CD8-positive, alpha-beta memory T cell (primary cell): ENCODE data around the gene NFE2L3. TPM values are rescaled to one million over a fixed set of nuclear protein-coding genes. Genes with fewer than 3 reads are reported as not detected.
"Not testable (repeated sequence)": the region's sequence is repeated elsewhere in the genome, so short reads cannot be mapped to it uniquely, and the experiment has no call there.

Experiments
- CTCF ChIA-PET: fragments of 350-600 bp; sonication (Branson Sonifier 250); formaldehyde crosslinking; loops from one replicate; lab custom pipeline; 2021; ENCODE audit warnings: antibody characterized with exemption; lab: Charles Lee
- POLR2A ChIA-PET: fragments of 350-600 bp; sonication (Branson Sonifier 250); formaldehyde crosslinking; loops from one replicate; lab custom pipeline; 2021; ENCODE audit warnings: antibody characterized with exemption; lab: Charles Lee
- DNase-seq, 5 donors: peaks; one replicate each; pipeline versions ENCODE4 v3.0.0 to v3.0.0-alpha.2; 2020 to 2022; ENCODE audit warnings: mixed read lengths in 1 of 5
- H3K27ac ChIP-seq: one replicate; pipeline ENCODE4 v1.7.0; 2013; ENCODE audit warnings: low read depth, mild to moderate bottlenecking, low read length, moderate library complexity
- H3K27me3 ChIP-seq: 2 replicates; pipeline ENCODE4 v1.7.0; 2013; ENCODE audit warnings: low read length, mild to moderate bottlenecking; ENCODE audit not compliant: insufficient read depth, poor library complexity, severe bottlenecking
- H3K36me3 ChIP-seq: 2 replicates; pipeline ENCODE4 v1.7.0; 2013; ENCODE audit warnings: mild to moderate bottlenecking, low read length, moderate library complexity; ENCODE audit not compliant: insufficient read depth
- H3K4me1 ChIP-seq: 2 replicates; pipeline ENCODE4 v1.7.0; 2013; ENCODE audit warnings: mild to moderate bottlenecking, low read length, moderate library complexity; ENCODE audit not compliant: insufficient read depth
- H3K4me3 ChIP-seq: 2 replicates; pipeline ENCODE4 v1.7.0; 2013; ENCODE audit warnings: mild to moderate bottlenecking, low read length
- H3K9me3 ChIP-seq: 2 replicates; pipeline ENCODE4 v1.7.0; 2013; ENCODE audit warnings: mild to moderate bottlenecking, low read length
- H3K27ac Mint-ChIP-seq, 8 donors: one replicate each; pipeline ENCODE4 v1.8.0; 2020 to 2021; ENCODE audit warnings: mixed read lengths in 8 of 8, mild to moderate bottlenecking in 6 of 8, inconsistent platforms in 3 of 8, moderate library complexity in 3 of 8
- H3K27me3 Mint-ChIP-seq, 2 donors: one replicate each; pipeline ENCODE4 v1.8.0; 2020 to 2021; ENCODE audit warnings: mixed read lengths in 2 of 2, mild to moderate bottlenecking in 1 of 2, moderate library complexity in 1 of 2
- H3K36me3 Mint-ChIP-seq, 3 donors: one replicate each; pipeline ENCODE4 v1.8.0; 2020 to 2021; ENCODE audit warnings: mixed read lengths in 3 of 3, inconsistent platforms in 1 of 3, mild to moderate bottlenecking in 1 of 3
- H3K4me1 Mint-ChIP-seq, 3 donors: one replicate each; pipeline ENCODE4 v1.8.0; 2020 to 2021; ENCODE audit warnings: mixed read lengths in 3 of 3, inconsistent platforms in 1 of 3, mild to moderate bottlenecking in 1 of 3
- H3K4me3 Mint-ChIP-seq, 7 donors: one replicate each; pipeline ENCODE4 v1.8.0; 2020 to 2021; ENCODE audit warnings: mixed read lengths in 7 of 7, mild to moderate bottlenecking in 6 of 7, moderate library complexity in 4 of 7, inconsistent platforms in 2 of 7
- H3K9me3 Mint-ChIP-seq, 5 donors: one replicate each; pipeline ENCODE4 v1.8.0; 2020 to 2022; ENCODE audit warnings: mixed read lengths in 5 of 5, mild to moderate bottlenecking in 3 of 5, moderate library complexity in 2 of 5, inconsistent platforms in 1 of 5
- polyA plus RNA-seq: library from polyadenylated mRNA; unstranded; fragments of 300-500 nt; fragmentation: Illumina TruSeq; gene quantifications from one replicate; pipeline ENCODE4 v1.2.3, GENCODE V29; 2021
- total RNA-seq, 2 experiments: library from RNA; stranded (reverse); gene quantifications; one replicate each; pipeline ENCODE4 v1.2.3, GENCODE V29; 2021

The NFE2L3 gene
- total and polyA plus RNA-seq, 3 experiments from 2014 or later: 6.5 to 47.4 (median 43.5) TPM

DNA sequence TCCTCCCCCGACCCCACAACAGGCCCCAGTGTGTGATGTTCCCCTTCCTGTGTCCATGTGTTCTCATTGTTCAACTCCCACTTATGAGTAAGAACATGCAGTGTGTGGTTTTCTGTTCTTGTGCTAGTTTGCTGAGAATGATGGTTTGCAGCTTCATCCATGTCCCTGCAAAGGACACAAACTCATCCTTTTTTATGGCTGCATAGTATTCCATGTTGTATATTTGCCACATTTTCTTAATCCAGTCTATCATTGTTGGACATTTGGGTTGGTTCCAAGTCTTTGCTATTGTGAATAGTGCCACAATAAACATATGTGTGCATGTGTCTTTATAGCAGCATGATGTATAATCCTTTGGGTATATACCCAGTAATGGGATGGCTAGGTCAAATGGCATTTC lies 11.8 kb downstream of the NFE2L3 start:
- H3K27me3 ChIP-seq, DNase-seq, H3K9me3 Mint-ChIP-seq, CTCF ChIA-PET, H3K27me3 Mint-ChIP-seq, H3K36me3 ChIP-seq, H3K9me3 ChIP-seq, H3K27ac ChIP-seq, H3K4me3 Mint-ChIP-seq, H3K36me3 Mint-ChIP-seq, H3K27ac Mint-ChIP-seq, H3K4me3 ChIP-seq: not testable (repeated sequence)
- H3K4me1 Mint-ChIP-seq: peaks cover 28 to 60% (median 46%) of the 10 kb centered on the region in 3 donors
- H3K4me1 ChIP-seq: peaks cover 23% of the 10 kb centered on the region
- POLR2A ChIA-PET: interaction anchor here (1.0 kb wide), 1 partner anchor 12 kb away, joined by 4 read pairs; the partner anchor contains the start of gene NFE2L3

DNA sequence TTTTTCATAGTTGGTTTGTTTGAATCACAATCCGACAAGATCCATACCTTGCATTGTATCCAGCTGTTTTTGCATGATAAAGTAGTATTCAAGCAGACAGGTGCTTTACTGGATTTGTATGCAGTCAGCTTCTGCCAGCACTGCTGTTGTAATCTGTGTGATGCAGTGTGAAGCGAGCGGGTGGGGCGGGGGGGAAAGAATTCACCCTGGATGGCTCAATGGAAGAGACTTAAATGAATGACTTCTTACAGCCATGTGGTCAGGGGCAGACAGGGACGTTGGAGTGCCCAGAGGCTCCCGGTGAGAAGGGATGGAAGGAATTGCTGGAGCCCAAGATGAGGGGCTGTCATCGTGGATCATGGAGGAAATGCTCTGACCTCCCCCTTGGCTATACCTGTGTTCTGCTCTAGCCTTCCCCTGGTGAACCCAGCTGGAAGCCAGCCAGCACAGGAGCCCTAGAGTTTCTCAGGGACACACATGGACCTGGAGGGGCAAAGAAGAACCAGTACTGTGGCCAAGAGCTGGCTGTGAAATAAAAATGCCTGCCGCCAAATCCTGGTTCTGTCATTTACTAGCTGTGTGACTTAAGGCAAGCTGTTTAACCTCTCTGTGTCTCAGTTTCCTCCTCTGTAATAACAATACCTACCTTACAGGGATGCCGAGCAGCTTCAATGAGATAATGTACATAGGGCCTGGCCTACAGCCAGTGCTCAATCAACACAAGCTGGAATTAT lies 14.1 kb downstream of the NFE2L3 start:
- Histone ChIP-seq H3K4me3 (no peak overlapping the region), H3K36me3 (peaks cover 4% of the 10 kb centered on the region), H3K27me3 (no peaks in the 10 kb centered on the region), H3K27ac (peak overlapping the region; percentile 28), H3K9me3 (no peaks in the 10 kb centered on the region), H3K4me1 (peaks cover 17% of the 10 kb centered on the region)
- Mint-ChIP-seq H3K4me1 (peaks cover 19 to 52% (median 33%) of the 10 kb centered on the region in 3 donors), H3K27ac (peak overlapping the region; percentile 86 to 98 (median 90)), H3K36me3 (peaks cover 1 to 15% (median 8%) of the 10 kb centered on the region in 3 donors), H3K27me3 (no peaks in the 10 kb centered on the region), H3K4me3 (peak overlapping the region in 3 of 7 donors; percentile 26 to 79 (median 28)), H3K9me3 (peaks cover 0 to 3% (median 0%) of the 10 kb centered on the region in 5 donors)
- POLR2A ChIA-PET: interaction anchor here (0.5 to 1.7 kb wide), 3 partner anchors 13 to 38 kb away, joined by 4 to 8 read pairs (median 6); partner anchors contain the start of gene NFE2L3
- DNase-seq: no peak
- CTCF ChIA-PET: interaction anchor here (0.7 to 1.7 kb wide), 8 partner anchors 9 to 199 kb away, joined by 3 to 7 read pairs (median 4); partner anchors contain the start of gene NFE2L3

DNA sequence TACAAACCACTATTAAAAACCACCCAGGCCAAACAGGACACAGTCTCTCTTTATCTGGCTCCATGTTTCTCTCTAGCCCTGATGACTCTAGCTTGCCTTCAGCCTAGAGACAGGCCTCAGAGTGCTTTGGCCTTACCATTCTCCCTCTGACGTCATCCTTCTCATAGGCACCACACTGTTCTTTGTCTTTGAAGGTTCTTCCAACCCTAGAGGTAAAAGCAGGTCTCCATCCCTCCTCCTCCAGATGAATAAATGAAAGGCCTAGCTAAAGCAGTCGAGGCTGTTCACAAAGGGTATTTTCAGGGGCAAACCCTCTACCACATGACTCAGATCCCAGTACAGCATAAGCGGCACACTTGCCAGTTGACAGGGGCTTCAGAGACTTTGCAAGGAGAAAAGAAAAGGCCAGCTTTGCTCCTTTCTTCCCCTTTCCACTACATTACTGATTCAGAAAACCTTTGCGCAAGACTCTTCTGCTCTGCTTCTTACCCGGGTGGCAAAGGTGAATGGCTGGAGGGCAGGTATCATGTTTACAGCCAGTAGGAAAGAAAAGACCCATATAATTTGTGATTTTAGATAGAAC lies 14.8 kb downstream of the NFE2L3 start:
- Mint-ChIP-seq H3K4me1 (peaks cover 19 to 51% (median 33%) of the 10 kb centered on the region in 3 donors), H3K36me3 (peaks cover 3 to 18% (median 8%) of the 10 kb centered on the region in 3 donors), H3K27me3 (no peaks in the 10 kb centered on the region), H3K4me3 (peak overlapping the region in 6 of 7 donors; percentile 10 to 73 (median 34)), H3K9me3 (peaks cover 0 to 3% (median 0%) of the 10 kb centered on the region in 5 donors), H3K27ac (peak overlapping the region; percentile 86 to 98 (median 90))
- H3K27me3 ChIP-seq: no peaks in the 10 kb centered on the region
- CTCF ChIA-PET: interaction anchor here (0.7 to 1.7 kb wide), 10 partner anchors 10 to 274 kb away, joined by 3 to 7 read pairs (median 4); partner anchors contain the start of genes HNRNPA2B1 and NFE2L3
- H3K4me1 ChIP-seq: peaks cover 17% of the 10 kb centered on the region
- peak overlapping the region; percentile 28 for H3K27ac ChIP-seq
- no peaks in the 10 kb centered on the region for H3K9me3 ChIP-seq
- no peak for DNase-seq
- no peak overlapping the region for H3K4me3 ChIP-seq
- POLR2A ChIA-PET: interaction anchor here (0.6 to 1.7 kb wide), 6 partner anchors 14 to 318 kb away, joined by 3 to 8 read pairs (median 4); partner anchors contain the start of genes CBX3 and NFE2L3
- peaks cover 4% of the 10 kb centered on the region for H3K36me3 ChIP-seq

GRCh38 chr7:26167303-26167934 lies 15.4 kb downstream of the NFE2L3 start:
- H3K4me1 ChIP-seq: peaks cover 17% of the 10 kb centered on the region
- peak overlapping the region in 6 of 7 donors; percentile 10 to 73 (median 34) for H3K4me3 Mint-ChIP-seq
- peak overlapping the region; percentile 28 for H3K27ac ChIP-seq
- H3K36me3 Mint-ChIP-seq: peaks cover 6 to 21% (median 8%) of the 10 kb centered on the region in 3 donors
- H3K36me3 ChIP-seq: peaks cover 4% of the 10 kb centered on the region
- peaks cover 0 to 3% (median 0%) of the 10 kb centered on the region in 5 donors for H3K9me3 Mint-ChIP-seq
- peak overlapping the region; percentile 86 to 98 (median 90) for H3K27ac Mint-ChIP-seq
- peaks cover 19 to 47% (median 33%) of the 10 kb centered on the region in 3 donors for H3K4me1 Mint-ChIP-seq
- H3K27me3 Mint-ChIP-seq: no peaks in the 10 kb centered on the region
- H3K4me3 ChIP-seq: no peak overlapping the region
- DNase-seq: peak in 3 of 5 donors; percentile 40 to 64 (median 50)
- ChIA-PET CTCF (interaction anchor here (0.9 to 1.7 kb wide), 6 partner anchors 10 to 275 kb away, joined by 3 to 7 read pairs (median 4); partner anchors contain the start of genes HNRNPA2B1 and NFE2L3), POLR2A (interaction anchor here (0.6 to 1.7 kb wide), 6 partner anchors 15 to 317 kb away, joined by 3 to 8 read pairs (median 4); partner anchors contain the start of genes CBX3 and NFE2L3)
- no peaks in the 10 kb centered on the region for H3K27me3 ChIP-seq
- no peaks in the 10 kb centered on the region for H3K9me3 ChIP-seq

GRCh38 chr7:26168458-26169023 lies 16.5 kb downstream of the NFE2L3 start:
- DNase-seq: no peak
- Histone ChIP-seq H3K36me3 (peaks cover 4% of the 10 kb centered on the region), H3K4me1 (peaks cover 17% of the 10 kb centered on the region), H3K27me3 (no peaks in the 10 kb centered on the region), H3K27ac (no peak overlapping the region), H3K4me3 (no peak overlapping the region), H3K9me3 (no peaks in the 10 kb centered on the region)
- Mint-ChIP-seq H3K27me3 (no peaks in the 10 kb centered on the region), H3K9me3 (peaks cover 0 to 3% (median 0%) of the 10 kb centered on the region in 5 donors), H3K4me3 (no peak overlapping the region), H3K27ac (peak overlapping the region in 1 of 8 donors; percentile 15), H3K36me3 (peaks cover 5 to 21% (median 6%) of the 10 kb centered on the region in 3 donors), H3K4me1 (peaks cover 19 to 47% (median 33%) of the 10 kb centered on the region in 3 donors)
- ChIA-PET POLR2A (no interaction called here), CTCF (no interaction called here)

GRCh38 chr7:26169271-26169670 lies 17.3 kb downstream of the NFE2L3 start:
- H3K4me1 ChIP-seq: peaks cover 17% of the 10 kb centered on the region
- Mint-ChIP-seq H3K27me3 (no peaks in the 10 kb centered on the region), H3K36me3 (peaks cover 5 to 26% (median 8%) of the 10 kb centered on the region in 3 donors), H3K27ac (peak overlapping the region in 2 of 8 donors; percentile 5 to 30), H3K9me3 (peaks cover 0 to 3% (median 0%) of the 10 kb centered on the region in 5 donors), H3K4me3 (peak overlapping the region in 1 of 7 donors; percentile 30), H3K4me1 (peaks cover 24 to 54% (median 41%) of the 10 kb centered on the region in 3 donors)
- H3K27me3 ChIP-seq: no peaks in the 10 kb centered on the region
- no peak overlapping the region for H3K27ac ChIP-seq
- H3K36me3 ChIP-seq: peaks cover 4% of the 10 kb centered on the region
- ChIA-PET POLR2A (no interaction called here), CTCF (no interaction called here)
- no peak overlapping the region for H3K4me3 ChIP-seq
- H3K9me3 ChIP-seq: no peaks in the 10 kb centered on the region
- no peak for DNase-seq

DNA sequence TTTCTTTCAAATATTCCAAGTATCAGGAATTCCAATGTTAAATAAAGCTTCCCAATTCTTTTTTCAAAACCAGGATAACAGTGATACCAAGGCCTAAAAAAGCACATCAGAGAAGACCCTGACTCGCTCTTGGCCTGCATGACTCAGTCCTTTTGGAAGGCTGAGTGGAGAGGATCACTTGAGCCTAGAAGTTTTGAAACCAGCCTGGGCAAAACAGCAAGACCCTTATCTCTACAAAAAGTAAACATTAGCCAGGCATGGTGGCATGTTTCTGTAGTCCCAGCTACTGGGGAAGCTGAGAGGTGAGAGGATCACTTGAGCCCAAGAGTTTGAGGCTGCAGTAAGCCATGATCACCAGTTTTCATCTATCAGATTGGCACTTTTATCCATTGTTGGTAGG lies 18.7 kb downstream of the NFE2L3 start:
- no peak overlapping the region for H3K27ac ChIP-seq
- Mint-ChIP-seq H3K9me3 (no peaks in the 10 kb centered on the region), H3K4me1 (peaks cover 23 to 54% (median 42%) of the 10 kb centered on the region in 3 donors), H3K27me3 (no peaks in the 10 kb centered on the region), H3K36me3 (peaks cover 5 to 26% (median 10%) of the 10 kb centered on the region in 3 donors), H3K27ac (no peak overlapping the region), H3K4me3 (no peak overlapping the region)
- DNase-seq: no peak
- H3K4me1 ChIP-seq: peaks cover 17% of the 10 kb centered on the region
- no peaks in the 10 kb centered on the region for H3K9me3 ChIP-seq
- ChIA-PET POLR2A (no interaction called here), CTCF (no interaction called here)
- H3K27me3 ChIP-seq: no peaks in the 10 kb centered on the region
- no peak overlapping the region for H3K4me3 ChIP-seq
- peaks cover 4% of the 10 kb centered on the region for H3K36me3 ChIP-seq
